Neural cell (in vitro differentiated cells): Measurements from ENCODE around the gene OPN4. TPM values are rescaled to one million over a fixed set of nuclear protein-coding genes. Genes with fewer than 3 reads are reported as not detected.

Experiments
- H2AFZ ChIP-seq: fragments of 200-600, 300-800 bp; sonication (generic), shearing (Covaris generic); 2 replicates; pipeline ENCODE4 v1.6.0; 2014; ENCODE audit warnings: low read depth, mild to moderate bottlenecking, antibody characterized with exemption, low read length, moderate library complexity
- H3F3A ChIP-seq: fragments of 200-600 bp; shearing (Covaris generic); 2 replicates; pipeline ENCODE4 v1.6.1; 2016; ENCODE audit warnings: mild to moderate bottlenecking, moderate library complexity, mixed read lengths, antibody characterized with exemption, low read length; ENCODE audit not compliant: insufficient read depth, poor library complexity, severe bottlenecking
- H3K27ac ChIP-seq: fragments of 200-600, 300-800 bp; sonication (generic), shearing (Covaris generic); 2 replicates; pipeline ENCODE4 v1.5.1; 2014; ENCODE audit warnings: mild to moderate bottlenecking, low read length, moderate library complexity
- H3K27me3 ChIP-seq: fragments of 300-800, 200-600 bp; sonication (generic), shearing (Covaris generic); 2 replicates; pipeline ENCODE4 v1.6.0; 2014; ENCODE audit warnings: mild to moderate bottlenecking, low read depth, low read length, moderate library complexity; ENCODE audit not compliant: insufficient read depth
- H3K36me3 ChIP-seq: fragments of 300-800, 200-600 bp; sonication (generic), shearing (Covaris generic); 2 replicates; pipeline ENCODE4 v1.5.1; 2014; ENCODE audit warnings: mild to moderate bottlenecking, antibody characterized with exemption, low read length, moderate library complexity; ENCODE audit not compliant: insufficient read depth
- H3K4me2 ChIP-seq: fragments of 300-800, 200-600 bp; sonication (generic), shearing (Covaris generic); 2 replicates; pipeline ENCODE4 v1.6.0; 2014; ENCODE audit warnings: mild to moderate bottlenecking, low read length
- H3K4me3 ChIP-seq: fragments of 300-800, 200-600 bp; sonication (generic), shearing (Covaris generic); 2 replicates; pipeline ENCODE4 v1.5.1; 2014; ENCODE audit warnings: mild to moderate bottlenecking, low read length, moderate library complexity
- H3K79me2 ChIP-seq: fragments of 200-600 bp; shearing (Covaris generic); replicated peaks from 2 replicates; pipeline ENCODE4 v1.6.0; 2014; ENCODE audit warnings: mild to moderate bottlenecking, low read length, moderate library complexity; ENCODE audit not compliant: insufficient read depth
- H3K9ac ChIP-seq: fragments of 300-800, 200-600 bp; sonication (generic), shearing (Covaris generic); 2 replicates; pipeline ENCODE4 v1.6.1; 2016; ENCODE audit warnings: mild to moderate bottlenecking, low read length, mixed read lengths
- H3K9me2 ChIP-seq: fragments of 200-600 bp; shearing (Covaris generic); 2 replicates; pipeline ENCODE4 v1.6.1; 2016; ENCODE audit warnings: mild to moderate bottlenecking, low read length, mixed read lengths; ENCODE audit not compliant: insufficient read depth
- H3K9me3 ChIP-seq: fragments of 200-600, 300-800 bp; sonication (generic), shearing (Covaris generic); 2 replicates; pipeline ENCODE4 v1.6.1; 2016; ENCODE audit warnings: mild to moderate bottlenecking, mixed run types, low read length, moderate library complexity, mixed read lengths
- H4K20me1 ChIP-seq: fragments of 200-600 bp; shearing (Covaris generic); 2 replicates; pipeline ENCODE4 v1.6.1; 2016; ENCODE audit warnings: mild to moderate bottlenecking, mixed run types; ENCODE audit not compliant: insufficient read depth
- EP300 ChIP-seq: fragments of 450-650 bp; conservative IDR thresholded peaks from 2 replicates; pipeline ENCODE4 v1.6.1; 2014; ENCODE audit warnings: antibody characterized with exemption, mild to moderate bottlenecking, moderate library complexity; ENCODE audit not compliant: poor library complexity, severe bottlenecking
- EZH2 ChIP-seq: fragments of 200-600, 300-800 bp; shearing (Covaris generic), sonication (generic); IDR thresholded peaks from 2 replicates; pipeline ENCODE4 v1.6.1; 2014; ENCODE audit warnings: antibody characterized with exemption, low read length, borderline replicate concordance, mild to moderate bottlenecking; ENCODE audit not compliant: insufficient read depth, poor library complexity, severe bottlenecking
- MXI1 ChIP-seq: fragments of 450-650 bp; conservative IDR thresholded peaks from 2 replicates; pipeline ENCODE4 v1.6.1; 2014; ENCODE audit warnings: antibody characterized with exemption, mild to moderate bottlenecking; ENCODE audit not compliant: poor library complexity, severe bottlenecking
- POLR2AphosphoS5 ChIP-seq: IDR thresholded peaks from 2 replicates; pipeline ENCODE4 v1.6.1; 2012
- RAD21 ChIP-seq: fragments of 450-650 bp; conservative IDR thresholded peaks from 2 replicates; pipeline ENCODE4 v1.6.1; 2014; ENCODE audit warnings: antibody characterized with exemption, mild to moderate bottlenecking, moderate library complexity
- SMC3 ChIP-seq: fragments of 450-650 bp; conservative IDR thresholded peaks from 2 replicates; pipeline ENCODE4 v1.6.1; 2014; ENCODE audit warnings: antibody characterized with exemption, mild to moderate bottlenecking, moderate library complexity; ENCODE audit not compliant: poor library complexity
- TAF1 ChIP-seq: IDR thresholded peaks from 2 replicates; pipeline ENCODE4 v1.6.1; 2012; ENCODE audit warnings: low read depth
- polyA plus RNA-seq: library from polyadenylated mRNA; depleted of rRNA; stranded (reverse); fragments of >200 nt; gene quantifications from 2 replicates; pipeline ENCODE4 v1.2.3, GENCODE V29; 2014
- TF ChIP-seq, protein P1 (sequence below): fragments of 450-650 bp; IDR thresholded peaks from 2 replicates; pipeline ENCODE4 v1.5.1; 2014; ENCODE audit warnings: antibody characterized with exemption, mild to moderate bottlenecking, moderate library complexity; ENCODE audit not compliant: poor library complexity, severe bottlenecking
- TF ChIP-seq, protein P2 (sequence below): IDR thresholded peaks from 2 replicates; pipeline ENCODE4 v1.6.1; 2012; ENCODE audit warnings: borderline replicate concordance

OPN4 gene
- polyA plus RNA-seq, 1 donor from 2014 or later = not detected

DNA sequence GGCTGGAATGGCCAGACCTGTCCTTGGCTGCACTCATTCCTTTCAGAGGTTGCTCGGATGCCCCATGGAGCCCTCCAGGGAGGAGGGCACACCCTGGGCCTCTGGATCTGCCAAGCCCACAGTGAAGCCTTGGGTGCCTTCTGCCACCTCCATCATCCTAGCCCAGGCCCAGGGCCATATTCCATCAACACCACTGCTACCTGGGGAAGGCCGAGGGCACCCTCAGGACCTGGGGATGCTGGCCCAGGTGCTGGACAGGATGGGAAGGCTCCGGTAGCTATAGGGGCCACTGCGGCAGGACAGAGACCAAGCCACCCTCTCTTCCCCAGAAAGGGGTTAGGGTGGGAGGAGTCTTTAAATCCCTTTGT is 810 bp downstream of the OPN4 start:
- Histone ChIP-seq H3K9me3 (no peaks in the 10 kb centered on the region), H2AFZ (no peak overlapping the region), H3K9me2 (no peaks in the 10 kb centered on the region), H3F3A (no peaks in the 10 kb centered on the region), H3K36me3 (no peaks in the 10 kb centered on the region), H4K20me1 (no peaks in the 10 kb centered on the region), H3K4me3 (no peak overlapping the region), H3K27me3 (no peaks in the 10 kb centered on the region), H3K79me2 (no peaks in the 10 kb centered on the region), H3K9ac (no peak overlapping the region), H3K27ac (no peak overlapping the region), H3K4me2 (no peak overlapping the region)
- TF ChIP-seq, protein P1, sequence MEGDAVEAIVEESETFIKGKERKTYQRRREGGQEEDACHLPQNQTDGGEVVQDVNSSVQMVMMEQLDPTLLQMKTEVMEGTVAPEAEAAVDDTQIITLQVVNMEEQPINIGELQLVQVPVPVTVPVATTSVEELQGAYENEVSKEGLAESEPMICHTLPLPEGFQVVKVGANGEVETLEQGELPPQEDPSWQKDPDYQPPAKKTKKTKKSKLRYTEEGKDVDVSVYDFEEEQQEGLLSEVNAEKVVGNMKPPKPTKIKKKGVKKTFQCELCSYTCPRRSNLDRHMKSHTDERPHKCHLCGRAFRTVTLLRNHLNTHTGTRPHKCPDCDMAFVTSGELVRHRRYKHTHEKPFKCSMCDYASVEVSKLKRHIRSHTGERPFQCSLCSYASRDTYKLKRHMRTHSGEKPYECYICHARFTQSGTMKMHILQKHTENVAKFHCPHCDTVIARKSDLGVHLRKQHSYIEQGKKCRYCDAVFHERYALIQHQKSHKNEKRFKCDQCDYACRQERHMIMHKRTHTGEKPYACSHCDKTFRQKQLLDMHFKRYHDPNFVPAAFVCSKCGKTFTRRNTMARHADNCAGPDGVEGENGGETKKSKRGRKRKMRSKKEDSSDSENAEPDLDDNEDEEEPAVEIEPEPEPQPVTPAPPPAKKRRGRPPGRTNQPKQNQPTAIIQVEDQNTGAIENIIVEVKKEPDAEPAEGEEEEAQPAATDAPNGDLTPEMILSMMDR = no peak
- TF ChIP-seq EP300 = no peak
- TF ChIP-seq SMC3 = no peak
- TF ChIP-seq, protein P2, sequence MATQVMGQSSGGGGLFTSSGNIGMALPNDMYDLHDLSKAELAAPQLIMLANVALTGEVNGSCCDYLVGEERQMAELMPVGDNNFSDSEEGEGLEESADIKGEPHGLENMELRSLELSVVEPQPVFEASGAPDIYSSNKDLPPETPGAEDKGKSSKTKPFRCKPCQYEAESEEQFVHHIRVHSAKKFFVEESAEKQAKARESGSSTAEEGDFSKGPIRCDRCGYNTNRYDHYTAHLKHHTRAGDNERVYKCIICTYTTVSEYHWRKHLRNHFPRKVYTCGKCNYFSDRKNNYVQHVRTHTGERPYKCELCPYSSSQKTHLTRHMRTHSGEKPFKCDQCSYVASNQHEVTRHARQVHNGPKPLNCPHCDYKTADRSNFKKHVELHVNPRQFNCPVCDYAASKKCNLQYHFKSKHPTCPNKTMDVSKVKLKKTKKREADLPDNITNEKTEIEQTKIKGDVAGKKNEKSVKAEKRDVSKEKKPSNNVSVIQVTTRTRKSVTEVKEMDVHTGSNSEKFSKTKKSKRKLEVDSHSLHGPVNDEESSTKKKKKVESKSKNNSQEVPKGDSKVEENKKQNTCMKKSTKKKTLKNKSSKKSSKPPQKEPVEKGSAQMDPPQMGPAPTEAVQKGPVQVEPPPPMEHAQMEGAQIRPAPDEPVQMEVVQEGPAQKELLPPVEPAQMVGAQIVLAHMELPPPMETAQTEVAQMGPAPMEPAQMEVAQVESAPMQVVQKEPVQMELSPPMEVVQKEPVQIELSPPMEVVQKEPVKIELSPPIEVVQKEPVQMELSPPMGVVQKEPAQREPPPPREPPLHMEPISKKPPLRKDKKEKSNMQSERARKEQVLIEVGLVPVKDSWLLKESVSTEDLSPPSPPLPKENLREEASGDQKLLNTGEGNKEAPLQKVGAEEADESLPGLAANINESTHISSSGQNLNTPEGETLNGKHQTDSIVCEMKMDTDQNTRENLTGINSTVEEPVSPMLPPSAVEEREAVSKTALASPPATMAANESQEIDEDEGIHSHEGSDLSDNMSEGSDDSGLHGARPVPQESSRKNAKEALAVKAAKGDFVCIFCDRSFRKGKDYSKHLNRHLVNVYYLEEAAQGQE = no peak
- no peak for TF ChIP-seq POLR2AphosphoS5
- TF ChIP-seq MXI1 = no peak
- TF ChIP-seq EZH2 = no peak
- TF ChIP-seq RAD21 = no peak
- no peak for TF ChIP-seq TAF1

DNA sequence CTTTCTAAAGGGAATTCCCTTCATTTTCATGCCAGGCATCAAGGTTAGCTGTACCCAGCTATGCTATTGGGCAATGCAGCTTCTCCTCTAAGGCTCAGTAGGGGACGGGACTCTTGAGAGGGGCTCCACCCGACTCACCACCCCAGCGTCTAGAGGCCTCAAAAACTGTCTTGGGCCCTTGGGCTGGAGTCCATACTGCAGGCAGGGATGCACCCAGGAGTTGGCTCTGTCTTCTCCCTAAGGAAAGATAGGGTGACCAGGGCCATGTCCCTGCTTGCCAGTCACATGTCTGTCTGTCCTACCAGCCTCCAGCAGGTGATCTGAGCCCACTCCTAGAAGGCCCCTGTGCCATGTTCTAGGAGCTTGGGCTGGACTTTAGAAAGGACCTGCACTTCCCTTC is 1.2 kb downstream of the OPN4 start:
- H3K9me2 ChIP-seq = no peaks in the 10 kb centered on the region
- H4K20me1 ChIP-seq = no peaks in the 10 kb centered on the region
- TF ChIP-seq, protein P1 = no peak
- no peak for TF ChIP-seq EP300
- TF ChIP-seq, protein P2 = no peak
- no peak for TF ChIP-seq EZH2
- no peak for TF ChIP-seq SMC3
- no peak for TF ChIP-seq MXI1
- no peak for TF ChIP-seq TAF1
- no peak overlapping the region for H2AFZ ChIP-seq
- H3K9me3 ChIP-seq = no peaks in the 10 kb centered on the region
- no peak overlapping the region for H3K4me3 ChIP-seq
- H3F3A ChIP-seq = no peaks in the 10 kb centered on the region
- H3K27ac ChIP-seq = no peak overlapping the region
- H3K27me3 ChIP-seq = no peaks in the 10 kb centered on the region
- H3K4me2 ChIP-seq = no peak overlapping the region
- H3K79me2 ChIP-seq = no peaks in the 10 kb centered on the region
- H3K9ac ChIP-seq = no peak overlapping the region
- no peaks in the 10 kb centered on the region for H3K36me3 ChIP-seq
